NT2/D1 (cell line): Measurements from ENCODE around the gene PIK3R6.

Experiments
- DNase-seq: peaks from one replicate; pipeline ENCODE4 v3.0.0-alpha.2; 2011; ENCODE audit warnings: low read depth, low spot score
- H3K27me3 ChIP-seq: 2 replicates; pipeline ENCODE4 v1.6.0; 2011; ENCODE audit warnings: mild to moderate bottlenecking; ENCODE audit not compliant: insufficient read length, insufficient read depth
- H3K36me3 ChIP-seq: 2 replicates; pipeline ENCODE4 v1.6.1; 2011; ENCODE audit warnings: mild to moderate bottlenecking, low read length, mixed read lengths; ENCODE audit not compliant: insufficient read depth, insufficient read length
- H3K4me1 ChIP-seq: 2 replicates; pipeline ENCODE4 v1.5.1; 2011; ENCODE audit not compliant: insufficient read depth, insufficient read length
- H3K4me3 ChIP-seq: 2 replicates; pipeline ENCODE4 v1.5.1; 2011; ENCODE audit warnings: low read depth; ENCODE audit not compliant: insufficient read length
- H3K9ac ChIP-seq: 2 replicates; pipeline ENCODE4 v1.6.0; 2011; ENCODE audit warnings: low read depth; ENCODE audit not compliant: insufficient read length
- H3K9me3 ChIP-seq: 2 replicates; pipeline ENCODE4 v1.5.1; 2011; ENCODE audit warnings: mild to moderate bottlenecking, low read length; ENCODE audit not compliant: insufficient read depth
- SUZ12 ChIP-seq: IDR thresholded peaks from 2 replicates; pipeline ENCODE4 v1.6.1; 2011; ENCODE audit not compliant: insufficient read length, insufficient read depth; ENCODE audit errors: extremely low read depth
- YY1 ChIP-seq: IDR thresholded peaks from 2 replicates; pipeline ENCODE4 v1.6.1; 2011; ENCODE audit not compliant: insufficient read length, insufficient read depth
- ZNF274 ChIP-seq: IDR thresholded peaks from 2 replicates; pipeline ENCODE4 v1.6.1; 2011; ENCODE audit warnings: mild to moderate bottlenecking, low read depth, low read length

PIK3R6 gene

GRCh38 chr17:8843344-8843743, 24.1 kb downstream of the PIK3R6 start:
- no peak for TF ChIP-seq YY1
- H3K36me3 ChIP-seq = no peaks in the 10 kb centered on the region
- no peaks in the 10 kb centered on the region for H3K4me1 ChIP-seq
- no peaks in the 10 kb centered on the region for H3K9me3 ChIP-seq
- H3K4me3 ChIP-seq = no peak overlapping the region
- DNase-seq = no peak
- H3K27me3 ChIP-seq = no peaks in the 10 kb centered on the region
- no peak overlapping the region for H3K9ac ChIP-seq

GRCh38 chr17:8841844-8842243, 25.6 kb downstream of the PIK3R6 start:
- no peak overlapping the region for H3K9ac ChIP-seq
- no peaks in the 10 kb centered on the region for H3K9me3 ChIP-seq
- H3K36me3 ChIP-seq = no peaks in the 10 kb centered on the region
- TF ChIP-seq ZNF274 (no peak), SUZ12 (no peak), YY1 (no peak)
- no peaks in the 10 kb centered on the region for H3K27me3 ChIP-seq
- no peak overlapping the region for H3K4me3 ChIP-seq
- DNase-seq = no peak
- H3K4me1 ChIP-seq = no peaks in the 10 kb centered on the region

DNA sequence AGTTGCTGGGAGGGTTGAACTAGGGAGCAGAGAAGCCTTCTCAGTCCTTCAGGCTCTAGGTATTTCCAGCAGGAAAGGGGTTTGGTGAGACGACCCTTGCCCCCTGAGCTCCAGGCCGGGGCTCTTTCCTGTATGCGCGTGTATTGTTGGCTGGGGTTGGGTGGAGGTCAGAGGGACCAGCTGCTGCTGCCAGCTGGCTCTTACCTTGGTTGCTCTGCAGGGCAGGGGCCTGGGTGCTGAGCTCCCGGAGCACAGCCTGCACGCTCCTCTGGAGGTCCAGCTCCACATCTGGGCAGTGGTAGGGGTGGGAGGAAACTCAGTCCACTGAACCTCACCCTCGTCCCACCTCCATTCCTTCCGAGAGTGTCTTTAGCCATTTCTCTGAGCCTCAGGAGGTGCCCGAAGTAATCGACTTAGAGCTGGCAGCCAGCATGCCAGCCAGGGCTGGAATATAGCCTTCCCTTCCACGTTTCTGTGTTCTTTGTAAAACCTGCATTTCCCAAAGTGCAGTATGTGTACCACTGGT, 28.0 kb downstream of the PIK3R6 start:
- H3K4me3 ChIP-seq = no peak overlapping the region

GRCh38 chr17:8838551-8839095, 28.9 kb downstream of the PIK3R6 start:
- H3K9ac ChIP-seq = no peak overlapping the region
- H3K36me3 ChIP-seq = no peaks in the 10 kb centered on the region
- no peaks in the 10 kb centered on the region for H3K9me3 ChIP-seq
- no peaks in the 10 kb centered on the region for H3K27me3 ChIP-seq
- DNase-seq = no peak
- no peak overlapping the region for H3K4me3 ChIP-seq
- no peak for TF ChIP-seq SUZ12
- no peak for TF ChIP-seq ZNF274
- TF ChIP-seq YY1 = no peak
- H3K4me1 ChIP-seq = no peaks in the 10 kb centered on the region

More for the DNA sequence above, 28.0 kb downstream of the PIK3R6 start:
- no peak for DNase-seq
- H3K9me3 ChIP-seq = no peaks in the 10 kb centered on the region
- no peaks in the 10 kb centered on the region for H3K4me1 ChIP-seq
- no peak for TF ChIP-seq YY1
- TF ChIP-seq ZNF274 = no peak
- no peak for TF ChIP-seq SUZ12
- H3K36me3 ChIP-seq = no peaks in the 10 kb centered on the region
- no peak overlapping the region for H3K9ac ChIP-seq
- H3K27me3 ChIP-seq = no peaks in the 10 kb centered on the region

- TF ChIP-seq YY1 = no peak
- no peak for TF ChIP-seq SUZ12
- no peak for TF ChIP-seq ZNF274
- Histone ChIP-seq H3K4me3 (no peak overlapping the region), H3K4me1 (peaks cover 4% of the 10 kb centered on the region), H3K9me3 (no peaks in the 10 kb centered on the region), H3K27me3 (no peaks in the 10 kb centered on the region), H3K36me3 (no peaks in the 10 kb centered on the region), H3K9ac (no peak overlapping the region)
- no peak for DNase-seq
Observed at GRCh38 chr17:8837563-8838075, 29.9 kb downstream of the PIK3R6 start.

- no peak overlapping the region for H3K4me3 ChIP-seq
- no peaks in the 10 kb centered on the region for H3K9me3 ChIP-seq
- H3K36me3 ChIP-seq = no peaks in the 10 kb centered on the region
- no peaks in the 10 kb centered on the region for H3K27me3 ChIP-seq
- no peak for TF ChIP-seq ZNF274
- TF ChIP-seq YY1 = no peak
- no peak for TF ChIP-seq SUZ12
- H3K9ac ChIP-seq = no peak overlapping the region
- H3K4me1 ChIP-seq = peaks cover 4% of the 10 kb centered on the region
- no peak for DNase-seq
Observed at GRCh38 chr17:8836821-8837562, 30.5 kb downstream of the PIK3R6 start.

DNA sequence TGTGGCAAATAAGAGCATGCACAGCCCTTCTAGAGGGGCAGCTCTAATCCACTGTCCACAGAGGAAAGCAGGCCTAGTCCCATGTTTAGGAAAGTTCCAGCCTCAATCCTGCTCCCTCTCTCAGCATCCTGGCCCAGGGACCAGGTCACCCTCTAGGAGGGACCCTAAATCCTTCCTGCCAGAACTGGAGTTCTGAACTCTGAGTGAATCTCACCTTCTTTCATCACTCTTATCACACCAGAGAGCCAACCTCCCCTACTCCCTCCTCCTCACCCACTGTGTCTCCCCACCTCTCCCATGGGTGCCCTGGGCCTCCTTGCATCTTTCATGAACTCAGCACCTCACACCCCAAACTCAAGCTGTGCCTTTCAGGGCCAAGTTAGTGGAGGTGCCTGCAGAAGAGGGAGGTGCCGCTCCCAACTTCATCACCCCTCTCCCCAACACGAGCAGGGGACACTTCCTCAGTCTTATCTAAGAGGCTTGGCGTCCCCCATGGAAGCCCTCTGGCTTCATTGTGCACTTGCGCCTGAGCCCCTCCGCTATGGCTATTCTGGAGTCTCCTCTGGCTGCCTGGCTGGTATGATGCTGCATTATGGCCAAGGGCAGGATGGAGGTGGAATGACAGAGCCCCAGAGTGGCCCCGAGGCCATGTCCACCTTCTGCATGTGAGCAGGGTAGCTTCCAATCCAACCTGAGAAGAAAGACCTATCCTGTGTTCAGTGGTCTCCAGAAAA, 31.7 kb downstream of the PIK3R6 start:
- no peak overlapping the region for H3K4me3 ChIP-seq
- no peaks in the 10 kb centered on the region for H3K9me3 ChIP-seq
- no peak for DNase-seq
- peaks cover 4% of the 10 kb centered on the region for H3K4me1 ChIP-seq
- TF ChIP-seq YY1 (no peak), SUZ12 (no peak), ZNF274 (no peak)
- no peaks in the 10 kb centered on the region for H3K27me3 ChIP-seq
- H3K36me3 ChIP-seq = no peaks in the 10 kb centered on the region
- H3K9ac ChIP-seq = no peak overlapping the region
